ENCODE data around the gene ACYP2.

DNA sequence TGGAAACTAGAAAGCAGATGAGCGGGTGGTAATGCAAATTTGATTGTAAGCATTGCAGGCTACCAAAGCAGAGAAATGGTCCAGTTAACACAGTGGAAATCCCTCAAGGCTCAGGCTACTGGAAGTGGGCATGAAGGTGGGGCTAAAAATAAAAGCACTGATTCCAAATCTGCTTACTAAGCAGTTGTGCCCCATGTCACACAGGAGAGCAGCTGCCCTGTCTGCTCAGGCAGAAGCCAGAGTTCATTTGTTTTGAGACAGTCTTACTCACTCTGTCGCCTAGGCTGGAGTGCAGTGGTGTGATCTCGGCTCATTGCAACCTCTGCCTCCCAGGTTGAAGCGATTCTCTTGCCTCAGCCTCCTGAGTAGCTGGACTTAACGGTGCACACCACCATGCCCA lies 183.1 kb downstream of the ACYP2 start:
- TF ChIP-seq, protein P1, sequence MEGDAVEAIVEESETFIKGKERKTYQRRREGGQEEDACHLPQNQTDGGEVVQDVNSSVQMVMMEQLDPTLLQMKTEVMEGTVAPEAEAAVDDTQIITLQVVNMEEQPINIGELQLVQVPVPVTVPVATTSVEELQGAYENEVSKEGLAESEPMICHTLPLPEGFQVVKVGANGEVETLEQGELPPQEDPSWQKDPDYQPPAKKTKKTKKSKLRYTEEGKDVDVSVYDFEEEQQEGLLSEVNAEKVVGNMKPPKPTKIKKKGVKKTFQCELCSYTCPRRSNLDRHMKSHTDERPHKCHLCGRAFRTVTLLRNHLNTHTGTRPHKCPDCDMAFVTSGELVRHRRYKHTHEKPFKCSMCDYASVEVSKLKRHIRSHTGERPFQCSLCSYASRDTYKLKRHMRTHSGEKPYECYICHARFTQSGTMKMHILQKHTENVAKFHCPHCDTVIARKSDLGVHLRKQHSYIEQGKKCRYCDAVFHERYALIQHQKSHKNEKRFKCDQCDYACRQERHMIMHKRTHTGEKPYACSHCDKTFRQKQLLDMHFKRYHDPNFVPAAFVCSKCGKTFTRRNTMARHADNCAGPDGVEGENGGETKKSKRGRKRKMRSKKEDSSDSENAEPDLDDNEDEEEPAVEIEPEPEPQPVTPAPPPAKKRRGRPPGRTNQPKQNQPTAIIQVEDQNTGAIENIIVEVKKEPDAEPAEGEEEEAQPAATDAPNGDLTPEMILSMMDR (IDR thresholded peaks at IDR 0.05), result no peak
- TF ChIP-seq POLR2A (IDR thresholded peaks at IDR 0.05), result no peak
- no peak for TF ChIP-seq EP300 (IDR thresholded peaks at IDR 0.05)
